CD1c-positive myeloid dendritic cell (primary cell): ENCODE results near the gene PNMT.
A peak's percentile ranks its signal among the peaks of the same experiment; 100 is the strongest.
"Not testable (repeated sequence)": the region's sequence is repeated elsewhere in the genome, so short reads cannot be mapped to it uniquely, and the experiment has no call there.

Experiments used
- DNase-seq: peaks from one replicate; pipeline ENCODE4 v3.0.0-alpha.2; 2016; ENCODE audit errors: extremely low spot score

Gene PNMT

GRCh38 chr17:39687546-39688474 is 19.6 kb downstream of the PNMT start, which contains the start of gene PGAP3:
PGAP3 (minus strand) TSS chr17:39688057; CDS start chr17:39688014, 43 bp downstream.
- DNase-seq = peak; percentile 83

DNA sequence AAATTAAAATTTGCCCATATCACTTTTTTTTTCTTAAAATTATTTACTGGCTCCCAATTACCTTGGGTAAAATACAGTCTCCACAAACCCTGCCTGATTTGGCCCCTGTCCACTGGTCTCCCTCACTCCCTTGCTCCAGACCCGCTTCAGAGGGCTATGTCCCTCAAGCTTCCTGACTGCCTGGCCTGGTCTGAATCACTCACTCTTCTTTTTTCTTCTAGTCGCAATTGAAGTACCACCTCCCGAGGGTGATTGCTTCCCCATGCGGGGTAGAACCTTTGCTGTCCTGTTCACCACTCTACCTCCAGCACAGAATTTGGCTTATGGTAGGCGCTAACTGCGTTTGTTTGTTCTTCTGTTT is 20.2 kb downstream of the PNMT start:
- no peak for DNase-seq

DNA sequence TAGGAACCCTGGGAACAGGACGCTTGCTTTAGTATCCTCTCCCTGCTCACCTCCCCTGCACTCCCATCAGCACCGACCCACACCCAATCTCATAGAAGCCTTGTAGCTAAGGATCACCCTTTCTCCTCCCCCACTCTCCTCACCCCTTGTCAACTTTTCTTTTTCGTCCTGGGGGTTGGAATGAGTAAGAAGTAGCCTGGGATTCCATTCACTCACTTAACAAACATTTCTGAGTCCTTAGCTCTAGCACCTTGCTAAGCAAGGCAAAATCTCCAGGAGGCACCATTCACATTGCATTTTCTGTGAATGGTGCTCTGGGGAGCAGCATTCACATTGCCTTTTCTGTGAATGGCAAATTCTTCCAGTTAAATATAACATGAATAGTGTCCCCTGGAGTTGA is 20.7 kb downstream of the PNMT start:
- no peak for DNase-seq

- DNase-seq = no peak
Observed at GRCh38 chr17:39694593-39694992, 26.3 kb downstream of the PNMT start.

- DNase-seq = no peak
Observed at GRCh38 chr17:39695089-39695474, 26.8 kb downstream of the PNMT start.

GRCh38 chr17:39696731-39697130 is 28.5 kb downstream of the PNMT start:
- no peak for DNase-seq

GRCh38 chr17:39697961-39698360 is 29.7 kb downstream of the PNMT start:
- no peak for DNase-seq

DNA sequence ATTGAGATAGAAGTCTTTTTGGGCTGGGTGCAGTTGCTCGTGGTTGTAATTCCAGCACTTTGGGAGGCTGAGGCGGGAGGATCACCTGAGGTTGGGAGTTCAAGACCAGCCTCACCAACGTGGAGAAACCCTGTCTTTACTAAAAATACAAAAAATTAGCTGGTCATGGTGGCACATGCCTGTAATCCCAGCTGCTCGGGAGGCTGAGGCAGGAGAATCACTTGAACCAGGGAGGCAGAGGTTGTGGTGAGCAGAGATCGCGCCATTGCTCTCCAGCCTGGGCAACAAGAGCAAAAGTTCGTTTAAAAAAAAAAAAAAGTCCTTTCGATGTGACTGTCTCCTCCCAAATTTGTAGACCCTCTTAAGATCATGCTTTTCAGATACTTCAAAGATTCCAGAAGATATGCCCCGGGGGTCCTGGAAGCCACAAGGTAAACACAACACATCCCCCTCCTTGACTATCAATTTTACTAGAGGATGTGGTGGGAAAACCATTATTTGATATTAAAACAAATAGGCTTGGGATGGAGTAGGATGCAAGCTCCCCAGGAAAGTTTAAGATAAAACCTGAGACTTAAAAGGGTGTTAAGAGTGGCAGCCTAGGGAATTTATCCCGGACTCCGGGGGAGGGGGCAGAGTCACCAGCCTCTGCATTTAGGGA is 31.0 kb downstream of the PNMT start:
- DNase-seq = not testable (repeated sequence)

- no peak for DNase-seq
Observed at GRCh38 chr17:39699818-39700147, 31.5 kb downstream of the PNMT start, which contains the start of gene ERBB2. ERBB2 (plus strand) TSS chr17:39700064; CDS start chr17:39700239, 175 bp downstream.

GRCh38 chr17:39700148-39700987 is 32.1 kb downstream of the PNMT start:
- no peak for DNase-seq

GRCh38 chr17:39701012-39701783 is 32.9 kb downstream of the PNMT start:
- no peak for DNase-seq

DNA sequence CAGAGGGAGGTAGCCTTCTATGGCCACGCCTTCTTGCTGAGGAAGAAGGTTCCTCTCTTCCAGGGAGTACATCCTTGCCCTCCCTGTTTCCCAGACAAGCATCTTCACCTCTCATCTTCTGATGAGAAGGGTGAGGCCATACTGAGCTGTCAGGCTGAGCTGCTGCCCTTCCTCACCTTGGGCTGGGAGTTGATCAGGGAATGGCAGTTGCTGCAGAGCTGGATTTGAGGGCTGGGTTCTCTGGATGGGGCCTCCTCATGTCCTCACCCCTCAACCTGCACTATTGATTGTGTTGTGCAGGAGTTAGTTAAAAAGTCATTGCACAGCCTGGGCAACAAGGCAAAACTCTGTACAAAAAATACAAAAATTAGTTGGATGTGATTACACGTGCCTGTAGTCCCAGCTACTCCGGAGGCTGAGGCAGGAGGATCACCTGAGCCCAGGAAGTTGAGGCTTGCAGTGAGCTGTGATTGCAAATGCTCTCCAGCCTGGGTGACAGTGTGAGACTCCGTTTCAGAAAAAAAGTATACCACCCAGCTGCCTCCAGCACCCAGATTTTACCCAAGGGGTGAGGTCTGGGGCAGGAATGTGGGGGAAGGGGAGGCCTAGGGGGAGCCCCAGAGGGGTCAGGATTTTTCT is 33.6 kb downstream of the PNMT start:
- no peak for DNase-seq

GRCh38 chr17:39702901-39703893 is 34.9 kb downstream of the PNMT start:
- no peak for DNase-seq

DNA sequence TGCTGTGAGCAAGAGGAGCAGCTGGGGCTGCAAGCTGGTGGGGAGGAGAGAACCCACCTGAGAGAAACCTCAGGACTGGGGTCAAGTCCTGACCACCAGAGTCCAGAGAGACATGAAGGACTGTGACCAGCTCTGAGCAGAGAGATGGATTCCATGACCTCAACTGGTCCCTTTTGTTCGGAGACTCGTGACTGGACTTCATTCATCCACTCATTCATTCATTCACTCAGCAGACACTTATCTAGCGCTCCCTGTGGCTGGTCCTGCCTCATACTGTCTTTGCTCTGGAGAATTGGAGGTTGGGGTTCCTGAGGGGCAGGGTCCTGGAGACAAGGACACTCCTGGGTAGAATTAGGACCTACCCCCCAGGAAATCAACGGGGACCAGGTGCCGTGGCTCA is 35.7 kb downstream of the PNMT start:
- DNase-seq = no peak

DNA sequence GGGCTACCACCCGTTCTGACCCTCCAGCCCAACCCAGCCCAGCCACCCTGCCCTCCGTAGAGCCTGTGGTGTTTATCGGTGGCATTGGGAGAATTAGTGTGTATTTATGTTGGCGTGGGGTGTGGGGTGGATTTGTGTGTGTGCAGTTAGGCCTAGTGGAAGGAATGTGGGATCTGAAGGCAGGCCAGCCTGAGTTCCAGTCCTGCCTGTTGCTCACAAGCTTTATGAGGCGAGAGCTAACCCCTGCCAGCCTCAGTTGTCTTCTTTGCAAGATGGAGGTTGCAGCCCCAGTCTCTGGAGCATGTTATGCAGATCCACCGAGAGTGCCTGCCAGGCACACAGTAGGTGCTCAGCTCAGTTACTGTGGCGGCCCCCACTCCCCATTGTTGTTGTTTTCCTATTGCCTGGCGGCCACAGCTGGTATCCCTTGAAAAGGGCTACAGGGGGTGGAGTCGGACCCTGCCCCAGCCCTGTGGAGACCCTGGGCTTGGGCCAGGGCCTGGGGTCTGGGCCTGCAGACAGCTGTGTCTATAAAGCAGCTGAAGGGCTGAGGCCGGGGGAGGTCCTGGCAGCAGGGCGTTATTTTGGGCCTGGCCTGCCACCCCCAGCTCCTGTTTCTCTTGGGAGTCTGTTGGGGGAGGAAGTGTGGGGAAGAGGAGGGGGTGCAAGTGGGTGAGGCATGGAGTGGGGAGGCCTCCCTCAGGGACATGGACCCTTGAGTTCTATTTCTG is 36.7 kb downstream of the PNMT start:
- no peak for DNase-seq

DNA sequence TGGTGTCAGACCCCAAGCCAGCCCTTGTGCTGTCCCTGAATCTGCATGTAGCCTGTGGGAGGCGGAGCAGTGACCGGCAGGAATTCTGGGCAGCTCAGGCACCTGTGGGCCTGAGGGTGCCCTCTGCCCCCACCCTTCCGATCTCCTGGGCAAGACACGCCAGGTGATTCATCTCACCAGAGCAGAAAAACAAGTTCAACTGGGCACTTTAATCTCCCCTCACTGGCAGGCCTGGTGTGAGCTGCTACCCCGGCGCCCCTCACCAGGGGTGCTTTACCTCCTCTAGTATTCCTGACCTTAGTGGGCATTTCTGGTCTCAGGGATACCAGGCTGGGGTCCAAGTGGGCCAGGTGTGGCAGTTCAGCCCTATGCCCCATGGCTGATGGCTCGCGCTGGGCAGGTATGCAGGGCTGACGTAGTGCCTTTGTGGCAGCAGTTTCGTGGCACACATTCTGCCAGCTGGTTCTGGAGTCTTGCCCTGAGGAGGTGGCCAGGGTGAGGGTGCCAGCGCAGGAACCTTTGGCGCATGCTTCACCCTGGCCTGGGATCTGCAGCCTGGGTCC is 37.6 kb downstream of the PNMT start:
- DNase-seq = no peak

DNA sequence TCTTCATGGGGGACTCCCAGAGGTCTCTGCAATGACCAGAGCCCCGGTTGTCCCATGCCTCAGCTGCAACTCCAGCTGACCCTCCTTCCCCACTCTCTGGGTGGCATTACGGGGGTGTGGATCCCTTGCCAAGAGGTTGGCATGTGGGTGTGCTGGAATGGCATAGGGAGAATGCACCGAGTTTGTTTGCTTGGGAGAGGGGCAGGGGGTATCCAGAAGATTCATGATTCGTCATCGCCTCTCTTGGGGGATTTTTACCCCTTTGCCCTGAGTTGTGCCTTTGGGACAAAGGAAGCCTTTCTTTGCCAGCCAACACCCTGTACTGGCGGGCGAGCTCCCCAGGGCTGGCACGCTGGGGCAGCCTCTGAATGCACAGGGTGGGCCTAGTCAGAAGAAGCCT is 38.1 kb downstream of the PNMT start:
- DNase-seq = no peak

GRCh38 chr17:39706921-39707337 is 38.7 kb downstream of the PNMT start:
- no peak for DNase-seq
